Esophagus muscularis mucosa (tissue), 4 donors: ENCODE measurements around the gene PXYLP1. TPM values are rescaled to one million over a fixed set of nuclear protein-coding genes. Genes with fewer than 3 reads are reported as not detected.

Experiments used
- DNase-seq: peaks from one replicate; pipeline ENCODE4 v3.0.0-alpha.2; 2017; ENCODE audit errors: extremely low spot score
- H3K27ac ChIP-seq, 4 donors: fragments of 200-600 bp; sonication (generic); replicated peaks in 1 of 4; 1 replicate in 3 of 4; 2 replicates in 1 of 4; pipeline ENCODE4 v1.5.1; 2016 to 2019; ENCODE audit warnings: mild to moderate bottlenecking in 1 of 4
- H3K27me3 ChIP-seq, 4 donors: fragments of 200-600 bp; sonication (generic); one replicate each; pipeline versions ENCODE4 v1.5.1 to v1.6.0; 2016 to 2019
- H3K36me3 ChIP-seq, 4 donors: fragments of 200-600 bp; sonication (generic); one replicate each; pipeline ENCODE4 v1.5.1; 2016 to 2019
- H3K4me1 ChIP-seq, 4 donors: fragments of 200-600 bp; sonication (generic); one replicate each; pipeline ENCODE4 v1.5.1; 2016 to 2019
- H3K4me3 ChIP-seq, 4 donors: fragments of 200-600 bp; sonication (generic); 1 replicate in 2 of 4; 2 replicates in 2 of 4; pipeline ENCODE4 v1.5.1; 2016 to 2019; ENCODE audit warnings: mild to moderate bottlenecking in 4 of 4, moderate library complexity in 1 of 4
- H3K9me3 ChIP-seq, 4 donors: fragments of 200-600 bp; sonication (generic); 1 replicate in 3 of 4; 2 replicates in 1 of 4; pipeline ENCODE4 v1.5.1; 2016 to 2019
- EP300 ChIP-seq: sonication (generic); formaldehyde crosslinking; IDR thresholded peaks from one replicate; pipeline ENCODE4 v1.6.1; 2017; ENCODE audit warnings: antibody characterized with exemption
- POLR2A ChIP-seq: fragments of 450-650 bp; IDR thresholded peaks from one replicate; pipeline ENCODE4 v1.6.1; 2017; ENCODE audit warnings: antibody characterized with exemption, moderate library complexity, mild to moderate bottlenecking, low read depth
- POLR2AphosphoS5 ChIP-seq, 2 donors: sonication (generic); formaldehyde crosslinking; IDR thresholded peaks; one replicate each; pipeline ENCODE4 v1.6.1; 2017; ENCODE audit warnings: antibody characterized with exemption in 2 of 2
- WGBS: methylation state at CpG from one replicate; pipeline ENCODE4 v1.1.5; 2018; 5-methylcytosine and 5-hydroxymethylcytosine counted together
- intact Hi-C: fragments of 100-400 bp; cut with DNase I; formaldehyde crosslinking; loops from one replicate; pipeline ENCODE4 v1.15.1; 2023
- total RNA-seq, 4 donors: library from RNA; depleted of rRNA; stranded (reverse); fragments of >200 nt; gene quantifications; one replicate each; pipeline versions ENCODE4 v1.1.0 to v1.2.1, GENCODE V29; 2016
- TF ChIP-seq, protein P1 (sequence below), 3 experiments: fragments of 200-600 bp in 2 of 3; fragments of 450-650 bp in 1 of 3; sonication (generic) in 2 of 3; IDR thresholded peaks; one replicate each; pipeline ENCODE4 v1.5.1; 2017 to 2019; ENCODE audit warnings: antibody characterized with exemption in 3 of 3, mild to moderate bottlenecking in 2 of 3, moderate library complexity in 1 of 3

Gene PXYLP1
- total RNA-seq, 4 donors from 2014 or later: 4.5 to 12.5 (median 9.4) TPM

DNA sequence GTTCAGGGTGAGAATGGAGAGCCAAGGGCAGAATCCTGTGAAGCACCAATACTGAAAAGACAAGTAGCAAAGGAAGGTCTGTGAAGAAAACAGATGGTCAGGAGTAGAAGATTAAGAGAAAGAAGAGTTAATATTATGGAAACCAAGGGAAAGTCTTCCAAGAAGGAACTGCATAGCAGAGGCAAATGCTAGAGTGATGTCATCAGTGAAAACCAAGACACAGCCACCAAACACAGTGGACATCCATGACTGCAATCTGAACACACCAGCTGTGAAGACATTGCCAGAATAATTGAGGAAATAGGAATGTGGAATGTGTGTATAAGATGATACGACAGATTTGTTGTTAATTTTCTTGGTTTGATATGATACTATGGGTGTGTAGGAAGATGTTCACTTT lies 109.9 kb downstream of the PXYLP1 start:
- intact Hi-C loops: no loop called here
- DNase-seq: no peak
- Histone ChIP-seq H3K4me1 (no peaks in the 10 kb centered on the region), H3K27ac (no peak overlapping the region), H3K27me3 (no peaks in the 10 kb centered on the region), H3K36me3 (no peaks in the 10 kb centered on the region), H3K4me3 (no peak overlapping the region), H3K9me3 (no peaks in the 10 kb centered on the region)
- TF ChIP-seq POLR2AphosphoS5 (IDR thresholded peaks at IDR 0.05): no peak
- TF ChIP-seq EP300: no peak
- no peak for TF ChIP-seq POLR2A
- TF ChIP-seq, protein P1, sequence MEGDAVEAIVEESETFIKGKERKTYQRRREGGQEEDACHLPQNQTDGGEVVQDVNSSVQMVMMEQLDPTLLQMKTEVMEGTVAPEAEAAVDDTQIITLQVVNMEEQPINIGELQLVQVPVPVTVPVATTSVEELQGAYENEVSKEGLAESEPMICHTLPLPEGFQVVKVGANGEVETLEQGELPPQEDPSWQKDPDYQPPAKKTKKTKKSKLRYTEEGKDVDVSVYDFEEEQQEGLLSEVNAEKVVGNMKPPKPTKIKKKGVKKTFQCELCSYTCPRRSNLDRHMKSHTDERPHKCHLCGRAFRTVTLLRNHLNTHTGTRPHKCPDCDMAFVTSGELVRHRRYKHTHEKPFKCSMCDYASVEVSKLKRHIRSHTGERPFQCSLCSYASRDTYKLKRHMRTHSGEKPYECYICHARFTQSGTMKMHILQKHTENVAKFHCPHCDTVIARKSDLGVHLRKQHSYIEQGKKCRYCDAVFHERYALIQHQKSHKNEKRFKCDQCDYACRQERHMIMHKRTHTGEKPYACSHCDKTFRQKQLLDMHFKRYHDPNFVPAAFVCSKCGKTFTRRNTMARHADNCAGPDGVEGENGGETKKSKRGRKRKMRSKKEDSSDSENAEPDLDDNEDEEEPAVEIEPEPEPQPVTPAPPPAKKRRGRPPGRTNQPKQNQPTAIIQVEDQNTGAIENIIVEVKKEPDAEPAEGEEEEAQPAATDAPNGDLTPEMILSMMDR (IDR thresholded peaks at IDR 0.05): no peak
- 84% methylated on average over 1 of the region's 1 CpG for WGBS

DNA sequence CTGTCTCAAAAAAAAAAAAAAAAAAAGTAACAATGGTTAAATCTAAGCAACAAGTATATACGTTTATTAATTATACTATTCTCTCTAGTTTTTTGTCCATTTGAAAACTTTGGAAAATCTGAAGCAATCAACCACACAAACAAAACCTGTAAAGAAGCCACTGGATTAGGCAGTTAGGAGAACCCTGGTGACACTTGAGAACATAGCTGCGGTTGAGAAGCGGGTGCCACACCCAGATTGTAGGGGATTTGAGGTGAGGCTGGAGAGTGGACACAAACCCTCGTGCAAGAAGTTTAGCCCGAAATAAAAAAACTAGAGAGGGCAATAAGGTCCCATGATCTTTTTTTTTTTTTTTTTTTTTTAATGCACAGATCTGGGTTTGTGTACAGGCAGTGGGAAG lies 110.8 kb downstream of the PXYLP1 start:
- Histone ChIP-seq H3K27ac (no peak overlapping the region), H3K9me3 (no peaks in the 10 kb centered on the region), H3K4me3 (no peak overlapping the region), H3K27me3 (no peaks in the 10 kb centered on the region), H3K4me1 (no peaks in the 10 kb centered on the region), H3K36me3 (no peaks in the 10 kb centered on the region)
- 82% methylated on average over 5 of the region's 5 CpGs for WGBS
- no peak for DNase-seq
- no peak for TF ChIP-seq POLR2AphosphoS5 (IDR thresholded peaks at IDR 0.05)
- no peak for TF ChIP-seq POLR2A
- no peak for TF ChIP-seq EP300
- TF ChIP-seq, protein P1 (IDR thresholded peaks at IDR 0.05): no peak
- intact Hi-C loops: no loop called here

DNA sequence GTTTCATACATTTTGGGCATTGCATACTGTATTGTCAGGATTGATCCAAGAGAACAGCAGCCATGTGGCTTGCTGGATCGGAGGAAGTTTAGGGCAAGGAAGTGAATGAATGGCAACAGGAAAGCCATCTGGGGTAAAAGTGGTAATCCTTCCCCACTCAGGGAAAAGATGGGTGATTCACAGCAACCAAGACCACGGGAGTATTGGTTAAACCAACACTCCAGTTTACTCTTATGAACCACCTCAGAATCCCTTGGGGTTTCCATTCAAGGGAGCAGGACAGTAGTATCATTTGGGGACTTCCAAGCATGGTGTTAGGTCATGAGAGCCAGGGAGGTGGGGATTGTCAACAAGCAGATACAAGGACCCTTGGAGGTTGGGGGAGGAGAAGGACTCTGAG lies 111.5 kb downstream of the PXYLP1 start:
- Histone ChIP-seq H3K4me3 (no peak overlapping the region), H3K36me3 (no peaks in the 10 kb centered on the region), H3K27ac (no peak overlapping the region), H3K27me3 (no peaks in the 10 kb centered on the region), H3K4me1 (no peaks in the 10 kb centered on the region), H3K9me3 (no peaks in the 10 kb centered on the region)
- no peak for TF ChIP-seq EP300
- no peak for TF ChIP-seq POLR2AphosphoS5 (IDR thresholded peaks at IDR 0.05)
- TF ChIP-seq POLR2A: no peak
- TF ChIP-seq, protein P1 (IDR thresholded peaks at IDR 0.05): no peak
- WGBS: 79% methylated on average over 2 of the region's 2 CpGs
- DNase-seq: no peak
- intact Hi-C loops: no loop called here

GRCh38 chr3:141343865-141344271 lies 112.2 kb downstream of the PXYLP1 start:
- no peak overlapping the region for H3K4me3 ChIP-seq
- no peak for TF ChIP-seq EP300
- no peak for TF ChIP-seq POLR2A
- no peak for TF ChIP-seq POLR2AphosphoS5 (IDR thresholded peaks at IDR 0.05)
- TF ChIP-seq, protein P1 (IDR thresholded peaks at IDR 0.05): no peak
- no peak for DNase-seq
- intact Hi-C loops: no loop called here
- H3K27ac ChIP-seq: no peak overlapping the region
- H3K27me3 ChIP-seq: no peaks in the 10 kb centered on the region
- H3K36me3 ChIP-seq: no peaks in the 10 kb centered on the region
- H3K4me1 ChIP-seq: no peaks in the 10 kb centered on the region
- H3K9me3 ChIP-seq: no peaks in the 10 kb centered on the region
- WGBS: 81% methylated on average over 3 of the region's 3 CpGs

Other genes starting within 250 kb of the PXYLP1 start
- gene SPSB4, start 180.5 kb upstream of the PXYLP1 start, total RNA-seq: 1 to 10 TPM in 3 of 4 donors, under 1 TPM in 1; 0.50 to 5.4 (median 1.8) TPM
- 100 to 1,000 TPM; 163 to 250 (median 203) TPM for gene ZBTB38, start 136.7 kb downstream of the PXYLP1 start, total RNA-seq